CD14-positive monocyte (primary cell): ENCODE results near the gene INSYN2B. TPM values are rescaled to one million over a fixed set of nuclear protein-coding genes. Genes with fewer than 3 reads are reported as not detected.

Experiments
- DNase-seq, 3 donors: peaks; one replicate each; pipeline ENCODE4 v3.0.0-alpha.2; 2011 to 2022
- H2AFZ ChIP-seq: 2 replicates; pipeline ENCODE4 v1.6.0; 2012; ENCODE audit warnings: mild to moderate bottlenecking, low read depth, low read length, inconsistent platforms; ENCODE audit not compliant: insufficient read depth, poor library complexity, severe bottlenecking
- H3K27ac ChIP-seq, 2 donors: 1 replicate in 1 of 2; 2 replicates in 1 of 2; pipeline ENCODE4 v1.5.1; 2012 to 2013; ENCODE audit warnings: low read length in 2 of 2, control low read depth in 1 of 2, inconsistent platforms in 1 of 2, low read depth in 1 of 2, mild to moderate bottlenecking in 1 of 2
- H3K27me3 ChIP-seq, 2 donors: one replicate each; pipeline versions ENCODE4 v1.6.0 to v1.6.1; 2011 to 2013; ENCODE audit warnings: low read length in 2 of 2; ENCODE audit not compliant: control insufficient read depth in 2 of 2, insufficient read depth in 2 of 2
- H3K36me3 ChIP-seq, 2 donors: replicated peaks in 1 of 2; 1 replicate in 1 of 2; 2 replicates in 1 of 2; pipeline versions ENCODE4 v1.5.1 to v1.6.1; 2012 to 2013; ENCODE audit warnings: low read length in 2 of 2, control low read depth in 1 of 2, inconsistent platforms in 1 of 2, mild to moderate bottlenecking in 1 of 2; ENCODE audit not compliant: insufficient read depth in 2 of 2, control insufficient read depth in 1 of 2
- H3K4me1 ChIP-seq, 2 donors: 1 replicate in 1 of 2; 2 replicates in 1 of 2; pipeline versions ENCODE4 v1.5.1 to v1.6.1; 2012 to 2013; ENCODE audit warnings: low read length in 2 of 2, control low read depth in 1 of 2, inconsistent platforms in 1 of 2, mild to moderate bottlenecking in 1 of 2, moderate library complexity in 1 of 2; ENCODE audit not compliant: insufficient read depth in 2 of 2, control insufficient read depth in 1 of 2
- H3K4me2 ChIP-seq: replicated peaks from 2 replicates; pipeline ENCODE3; 2012; ENCODE audit warnings: low read length, moderate library complexity, mild to moderate bottlenecking; ENCODE audit not compliant: poor library complexity, severe bottlenecking; ENCODE audit errors: extremely low read depth
- H3K4me3 ChIP-seq, 3 experiments: fragments of 200-600 bp in 1 of 3; sonication (generic) in 1 of 3; replicated peaks in 1 of 3; 1 replicate in 2 of 3; 2 replicates in 1 of 3; pipeline ENCODE4 v1.5.1; 2011 to 2013; ENCODE audit warnings: low read length in 3 of 3, mild to moderate bottlenecking in 3 of 3, control low read depth in 2 of 3, low read depth in 2 of 3, inconsistent platforms in 1 of 3, moderate library complexity in 1 of 3
- H3K79me2 ChIP-seq: 2 replicates; pipeline ENCODE4 v1.6.0; 2012; ENCODE audit warnings: mild to moderate bottlenecking, control low read depth, inconsistent platforms, low read length, moderate library complexity; ENCODE audit not compliant: insufficient read depth
- H3K9ac ChIP-seq: 2 replicates; pipeline ENCODE4 v1.6.0; 2017; ENCODE audit warnings: low read length, mild to moderate bottlenecking; ENCODE audit not compliant: insufficient read depth, poor library complexity, severe bottlenecking
- H3K9me3 ChIP-seq, 2 donors: replicated peaks in 1 of 2; 1 replicate in 1 of 2; 2 replicates in 1 of 2; pipeline versions ENCODE4 v1.5.1 to v1.6.1; 2012 to 2013; ENCODE audit warnings: low read length in 2 of 2, control low read depth in 1 of 2; ENCODE audit not compliant: control insufficient read depth in 1 of 2, insufficient read depth in 1 of 2
- H4K20me1 ChIP-seq: 2 replicates; pipeline ENCODE4 v1.6.0; 2012; ENCODE audit warnings: mild to moderate bottlenecking, low read length, control low read depth, moderate library complexity; ENCODE audit not compliant: insufficient read depth
- H3K27ac Mint-ChIP-seq, 7 donors: one replicate each; pipeline ENCODE4 v1.8.0; 2020; ENCODE audit warnings: mild to moderate bottlenecking in 7 of 7, mixed read lengths in 7 of 7, moderate library complexity in 6 of 7, inconsistent platforms in 2 of 7
- H3K27me3 Mint-ChIP-seq, 3 donors: one replicate each; pipeline ENCODE4 v1.8.0; 2021 to 2022; ENCODE audit warnings: low read depth in 3 of 3, mild to moderate bottlenecking in 3 of 3, mixed read lengths in 3 of 3, moderate library complexity in 3 of 3, inconsistent platforms in 1 of 3
- H3K36me3 Mint-ChIP-seq, 2 donors: one replicate each; pipeline ENCODE4 v1.8.0; 2020; ENCODE audit warnings: mixed read lengths in 2 of 2, inconsistent platforms in 1 of 2, mild to moderate bottlenecking in 1 of 2
- H3K4me1 Mint-ChIP-seq: one replicate; pipeline ENCODE4 v1.8.0; 2020; ENCODE audit warnings: mild to moderate bottlenecking, mixed read lengths
- H3K4me3 Mint-ChIP-seq, 2 donors: one replicate each; pipeline ENCODE4 v1.8.0; 2020; ENCODE audit warnings: mild to moderate bottlenecking in 2 of 2, mixed read lengths in 2 of 2, moderate library complexity in 1 of 2
- H3K9me3 Mint-ChIP-seq, 7 donors: one replicate each; pipeline ENCODE4 v1.8.0; 2020 to 2022; ENCODE audit warnings: mixed read lengths in 7 of 7, mild to moderate bottlenecking in 6 of 7, moderate library complexity in 6 of 7, inconsistent platforms in 2 of 7
- WGBS: methylation state at CpG from one replicate; pipeline ENCODE4 v1.1.5; 2013; ENCODE audit warnings: missing lambda C conversion rate; ENCODE audit not compliant: insufficient coverage; 5-methylcytosine and 5-hydroxymethylcytosine counted together
- intact Hi-C, 2 donors: fragments of 100-400 bp; cut with micrococcal nuclease; formaldehyde crosslinking; loops; one replicate each; pipeline versions ENCODE4 v1.15.0 to v1.15.1; 2023
- polyA plus RNA-seq, 3 donors: library from polyadenylated mRNA; depleted of rRNA in 1 of 3; unstranded in 2 of 3; stranded (reverse) in 1 of 3; fragments of 300-500 nt in 2 of 3; fragments of >200 nt in 1 of 3; fragmentation: Illumina TruSeq in 2 of 3; gene quantifications; 1 replicate in 2 of 3; 2 replicates in 1 of 3; pipeline ENCODE4 v1.2.3, GENCODE V29; 2012 to 2021
- TF ChIP-seq, protein P1 (sequence below): fragments of 200-600 bp; IDR thresholded peaks from one replicate; pipeline ENCODE4 v1.8.0; 2022; ENCODE audit warnings: antibody characterized with exemption, mild to moderate bottlenecking

The INSYN2B gene
- polyA plus RNA-seq, 3 donors, result 0.17 TPM; not detected in 2

- Histone ChIP-seq H3K36me3 (peaks cover 97 to 100% of the 10 kb centered on the region in 2 donors), H3K27me3 (no peaks in the 10 kb centered on the region), H3K4me3 (no peak overlapping the region), H3K4me2 (no peak overlapping the region), H2AFZ (no peak overlapping the region), H3K9ac (no peak overlapping the region), H3K79me2 (no peaks in the 10 kb centered on the region), H4K20me1 (peaks cover 41% of the 10 kb centered on the region), H3K4me1 (no peaks in the 10 kb centered on the region), H3K27ac (no peak overlapping the region), H3K9me3 (no peaks in the 10 kb centered on the region)
- WGBS, result 75% methylated on average over 4 of the region's 8 CpGs
- Mint-ChIP-seq H3K9me3 (peaks cover 0 to 2% (median 0%) of the 10 kb centered on the region in 7 donors), H3K4me3 (no peak overlapping the region), H3K36me3 (peaks cover 92 to 97% of the 10 kb centered on the region in 2 donors), H3K27ac (peak overlapping the region in 2 of 7 donors; percentile 7 to 58), H3K4me1 (no peaks in the 10 kb centered on the region), H3K27me3 (peaks cover 0 to 2% (median 1%) of the 10 kb centered on the region in 3 donors)
- no peak for DNase-seq
- TF ChIP-seq, protein P1, sequence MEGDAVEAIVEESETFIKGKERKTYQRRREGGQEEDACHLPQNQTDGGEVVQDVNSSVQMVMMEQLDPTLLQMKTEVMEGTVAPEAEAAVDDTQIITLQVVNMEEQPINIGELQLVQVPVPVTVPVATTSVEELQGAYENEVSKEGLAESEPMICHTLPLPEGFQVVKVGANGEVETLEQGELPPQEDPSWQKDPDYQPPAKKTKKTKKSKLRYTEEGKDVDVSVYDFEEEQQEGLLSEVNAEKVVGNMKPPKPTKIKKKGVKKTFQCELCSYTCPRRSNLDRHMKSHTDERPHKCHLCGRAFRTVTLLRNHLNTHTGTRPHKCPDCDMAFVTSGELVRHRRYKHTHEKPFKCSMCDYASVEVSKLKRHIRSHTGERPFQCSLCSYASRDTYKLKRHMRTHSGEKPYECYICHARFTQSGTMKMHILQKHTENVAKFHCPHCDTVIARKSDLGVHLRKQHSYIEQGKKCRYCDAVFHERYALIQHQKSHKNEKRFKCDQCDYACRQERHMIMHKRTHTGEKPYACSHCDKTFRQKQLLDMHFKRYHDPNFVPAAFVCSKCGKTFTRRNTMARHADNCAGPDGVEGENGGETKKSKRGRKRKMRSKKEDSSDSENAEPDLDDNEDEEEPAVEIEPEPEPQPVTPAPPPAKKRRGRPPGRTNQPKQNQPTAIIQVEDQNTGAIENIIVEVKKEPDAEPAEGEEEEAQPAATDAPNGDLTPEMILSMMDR, result no peak
- intact Hi-C loops, result no loop called here
Measured at GRCh38 chr5:170025853-170026252, 45.6 kb upstream of the INSYN2B start.

DNA sequence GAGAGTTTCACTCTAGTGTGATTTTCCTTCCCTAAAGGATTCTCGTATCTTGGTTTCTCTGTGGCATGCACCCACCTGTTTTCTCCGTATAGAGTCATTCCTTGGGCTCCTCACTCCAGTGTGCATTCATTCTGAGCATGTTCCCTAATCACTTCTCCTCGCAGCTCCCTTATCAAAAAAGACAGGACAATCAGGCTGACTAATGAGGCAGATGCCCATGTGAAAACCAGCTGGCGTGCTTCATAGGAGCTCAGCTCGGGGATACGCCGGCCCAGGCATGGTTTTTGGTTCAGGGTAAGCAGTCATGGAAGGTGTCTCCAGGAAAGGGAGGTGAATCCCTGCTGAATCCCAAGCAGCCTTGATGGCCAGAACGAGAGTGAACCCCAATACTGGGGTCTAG is 41.2 kb upstream of the INSYN2B start:
- Histone ChIP-seq H3K9me3 (no peaks in the 10 kb centered on the region), H2AFZ (no peak overlapping the region), H3K4me2 (no peak overlapping the region), H4K20me1 (peaks cover 28% of the 10 kb centered on the region), H3K36me3 (peaks cover 96 to 100% of the 10 kb centered on the region in 2 donors), H3K4me3 (no peak overlapping the region), H3K4me1 (no peaks in the 10 kb centered on the region), H3K9ac (no peak overlapping the region), H3K27me3 (no peaks in the 10 kb centered on the region), H3K27ac (no peak overlapping the region), H3K79me2 (no peaks in the 10 kb centered on the region)
- WGBS, result 100% methylated on average over 8 of the region's 8 CpGs
- H3K4me3 Mint-ChIP-seq, result no peak overlapping the region
- intact Hi-C loops, result no loop called here
- TF ChIP-seq, protein P1, result no peak
- H3K36me3 Mint-ChIP-seq, result peaks cover 85 to 97% of the 10 kb centered on the region in 2 donors
- peaks cover 0 to 5% (median 2%) of the 10 kb centered on the region in 3 donors for H3K27me3 Mint-ChIP-seq
- H3K4me1 Mint-ChIP-seq, result no peaks in the 10 kb centered on the region
- no peak for DNase-seq
- peak overlapping the region in 1 of 7 donors; percentile 66 for H3K27ac Mint-ChIP-seq
- H3K9me3 Mint-ChIP-seq, result peaks cover 0 to 2% (median 0%) of the 10 kb centered on the region in 7 donors
